Sigmoid colon (tissue), 4 donors: ENCODE measurements around the gene NTF3.

ENCODE experiments used
- CTCF ChIP-seq, 4 experiments: fragments of 450-650 bp in 3 of 4; fragments of 200-600 bp in 1 of 4; IDR thresholded peaks; one replicate each; pipeline ENCODE4 v1.5.1; 2016 to 2019; ENCODE audit warnings: antibody characterized with exemption in 4 of 4, mild to moderate bottlenecking in 3 of 4, moderate library complexity in 2 of 4
- EP300 ChIP-seq, 4 donors: sonication (generic); formaldehyde crosslinking; IDR thresholded peaks; one replicate each; pipeline ENCODE4 v1.6.1; 2017; ENCODE audit warnings: antibody characterized with exemption in 4 of 4
- POLR2A ChIP-seq, 2 donors: fragments of 450-650 bp; IDR thresholded peaks; one replicate each; pipeline ENCODE4 v1.6.1; 2016; ENCODE audit warnings: antibody characterized with exemption in 2 of 2, mild to moderate bottlenecking in 2 of 2, moderate library complexity in 2 of 2
- POLR2AphosphoS5 ChIP-seq, 4 donors: sonication (generic); formaldehyde crosslinking; IDR thresholded peaks; one replicate each; pipeline ENCODE4 v1.6.1; 2017; ENCODE audit warnings: antibody characterized with exemption in 4 of 4

GRCh38 chr12:5516371-5517241 is 84.7 kb downstream of the NTF3 start:
- TF ChIP-seq CTCF (IDR thresholded peaks at IDR 0.05), result no peak
- no peak for TF ChIP-seq POLR2AphosphoS5 (IDR thresholded peaks at IDR 0.05)
- TF ChIP-seq EP300 (IDR thresholded peaks at IDR 0.05), result no peak
- no peak for TF ChIP-seq POLR2A (IDR thresholded peaks at IDR 0.05)
